ENCODE data around the gene CYB5D1. TPM values are rescaled to one million over a fixed set of nuclear protein-coding genes. Genes with fewer than 3 reads are reported as not detected.

The CYB5D1 gene
- total and polyA plus RNA-seq, 2 of the 8 experiments (the other 6 are each of a cell fraction or from before 2014, with no cell fraction given) = 11.0 to 18.0 TPM

DNA sequence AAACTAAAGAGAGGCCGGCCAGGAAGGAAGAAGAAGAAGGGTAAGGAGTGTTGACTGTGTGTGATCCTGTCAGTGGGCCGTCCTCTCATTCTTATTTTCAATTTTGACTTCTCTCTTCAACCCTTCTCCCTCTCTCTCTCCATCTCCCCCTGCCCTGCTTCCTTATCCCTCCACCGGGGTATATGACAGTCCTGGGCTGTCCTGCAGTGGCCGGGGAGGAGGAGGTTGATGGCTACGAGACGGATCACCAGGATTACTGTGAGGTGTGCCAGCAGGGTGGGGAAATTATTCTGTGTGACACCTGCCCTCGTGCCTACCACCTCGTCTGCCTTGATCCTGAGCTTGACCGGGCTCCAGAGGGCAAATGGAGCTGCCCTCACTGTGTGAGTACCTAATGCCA is 36.4 kb downstream of the CYB5D1 start:
- TF ChIP-seq KDM4A (IDR thresholded peaks at IDR 0.05; ENCODE audit: low read depth, low read length, severe bottlenecking) (no peak), RNF2 (IDR thresholded peaks at IDR 0.05; ENCODE audit: borderline replicate concordance, low read depth, low read length, missing control alignments, poor library complexity, severe bottlenecking) (no peak), TBP (IDR thresholded peaks at IDR 0.05; ENCODE audit: low read depth, low read length) (no peak), KDM5A (IDR thresholded peaks at IDR 0.05; ENCODE audit: low read length) (no peak), SP2 (IDR thresholded peaks at IDR 0.05; ENCODE audit: low read length) (no peak), TAF1 (IDR thresholded peaks at IDR 0.05; ENCODE audit: low read depth, low read length) (no peak), CHD2 (IDR thresholded peaks at IDR 0.05; ENCODE audit: low read length) (no peak), ZNF274 (IDR thresholded peaks at IDR 0.05; ENCODE audit: borderline replicate concordance, extremely low read depth, low read length) (no peak), SAP30 (IDR thresholded peaks at IDR 0.05; ENCODE audit: insufficient read depth, insufficient replicate concordance, low read length) (no peak), TEAD4 (IDR thresholded peaks at IDR 0.05; ENCODE audit: low read depth, low read length) (no peak), POLR2A (IDR thresholded peaks at IDR 0.05; ENCODE audit: control extremely low read depth in 1 of 2, low read depth in 2 of 2, low read length in 2 of 2) (no peak), EZH2 (IDR thresholded peaks at IDR 0.05; ENCODE audit: low read depth, low read length, severe bottlenecking) (no peak)
- no peak overlapping the region for H4K91ac ChIP-seq (replicated peaks; ENCODE audit: insufficient read length, low read length)
- no peaks in the 10 kb centered on the region for H3K79me1 ChIP-seq (ENCODE audit: low read depth, low read length)
- H2BK5ac ChIP-seq (ENCODE audit: low read depth, low read length) = no peak overlapping the region
- H3K9me3 ChIP-seq (ENCODE audit: insufficient read depth in 2 of 2, low read depth in 1 of 2, low read length in 1 of 2) = no peaks in the 10 kb centered on the region; a peak in 1 of 4 replicates
- no peaks in the 10 kb centered on the region for H3K79me2 ChIP-seq (ENCODE audit: control insufficient read depth in 1 of 2, insufficient read depth in 2 of 2, low read length in 2 of 2)
- no peak overlapping the region for H3K4me2 ChIP-seq (ENCODE audit: insufficient read depth in 1 of 2, low read depth in 2 of 2, low read length in 2 of 2)
- H3K14ac ChIP-seq (ENCODE audit: insufficient read length) = no peak overlapping the region
- H4K8ac ChIP-seq (ENCODE audit: extremely low read depth, insufficient read depth, low read length) = no peak overlapping the region
- H2BK120ac ChIP-seq (replicated peaks; ENCODE audit: low read depth, low read length) = no peak overlapping the region
- H3K18ac ChIP-seq (ENCODE audit: extremely low read depth, low read length) = no peak overlapping the region
- H3K23ac ChIP-seq (ENCODE audit: insufficient read length) = no peak overlapping the region
- no peaks in the 10 kb centered on the region for H4K20me1 ChIP-seq (replicated peaks in 1 of 2; ENCODE audit: control insufficient read depth in 1 of 2, insufficient read depth in 2 of 2, low read length in 2 of 2)
- H3K56ac ChIP-seq (replicated peaks; ENCODE audit: insufficient read length, low read depth, low read length) = no peak overlapping the region
- no peak overlapping the region for H2BK20ac ChIP-seq (ENCODE audit: low read length)
- H2BK12ac ChIP-seq (ENCODE audit: low read depth, low read length) = no peak overlapping the region
- no peak overlapping the region for H3K4ac ChIP-seq (replicated peaks; ENCODE audit: insufficient read length, low read depth, low read length)
- H3K27me3 ChIP-seq (replicated peaks in 1 of 4; ENCODE audit: control insufficient read depth in 3 of 4, extremely low read depth in 1 of 4, insufficient read depth in 3 of 4, low read length in 3 of 4) = no peaks in the 10 kb centered on the region
- H3K36me3 ChIP-seq (ENCODE audit: control insufficient read depth in 2 of 4, insufficient read depth in 4 of 4, low read length in 3 of 4) = peaks cover 0 to 9% (median 2%) of the 10 kb centered on the region in 4 experiments; a peak in 3 of 8 replicates
- no peak overlapping the region for H3K27ac ChIP-seq (ENCODE audit: low read depth, low read length)
- FAIRE-seq = no peak
- ChIA-PET CTCF (ENCODE audit: partially characterized antibody) (no interaction called here), POLR2A (ENCODE audit: partially characterized antibody) (no interaction called here)
- H3K4me3 ChIP-seq (ENCODE audit: extremely low read depth in 1 of 4, insufficient read depth in 2 of 4, low read depth in 3 of 4, low read length in 4 of 4) = no peak overlapping the region
- H2AK5ac ChIP-seq (ENCODE audit: low read depth, low read length) = no peak overlapping the region
- H2AFZ ChIP-seq (ENCODE audit: low read length) = no peak overlapping the region
- no peak overlapping the region for H3K9ac ChIP-seq (replicated peaks in 1 of 4; ENCODE audit: extremely low read depth in 1 of 4, low read depth in 3 of 4, low read length in 3 of 4)
- 91% methylated on average over 9 of the region's 9 CpGs; no CpG with 5 or more reads in 1 of the 2 experiments for WGBS, 2 experiments (ENCODE audit: extremely low coverage in 1 of 2, insufficient coverage in 1 of 2, insufficient read length in 1 of 2, insufficient replicate concordance in 2 of 2, low coverage in 1 of 2, low lambda C conversion rate in 2 of 2, missing lambda C conversion rate in 1 of 2)
- no peak for DNase-seq (ENCODE audit: low read depth in 1 of 2, low spot score in 2 of 2)
- peaks cover 0 to 6% (median 3%) of the 10 kb centered on the region in 4 experiments; a peak in 5 of 7 replicates for H3K4me1 ChIP-seq (replicated peaks in 1 of 4; ENCODE audit: control insufficient read depth in 3 of 4, insufficient read depth in 4 of 4, low read length in 3 of 4)
- H2BK15ac ChIP-seq (ENCODE audit: low read length) = no peak overlapping the region
- no peak overlapping the region for H4K5ac ChIP-seq (ENCODE audit: insufficient read length, low read depth, low read length)
- no peaks in the 10 kb centered on the region; the same call in 1 of the 2 replicates for H3K23me2 ChIP-seq (ENCODE audit: low read depth, low read length)

Data from H1 (cell line).